Measurements from ENCODE around the gene GPR37L1. TPM values are rescaled to one million over a fixed set of nuclear protein-coding genes. Genes with fewer than 3 reads are reported as not detected.

The GPR37L1 gene
- total and polyA plus RNA-seq, 10 of the 15 experiments (the other 5 are each of a cell fraction or from before 2014, with no cell fraction given) = under 0.01 to 0.08 (median 0.02) TPM; not detected in 5

DNA sequence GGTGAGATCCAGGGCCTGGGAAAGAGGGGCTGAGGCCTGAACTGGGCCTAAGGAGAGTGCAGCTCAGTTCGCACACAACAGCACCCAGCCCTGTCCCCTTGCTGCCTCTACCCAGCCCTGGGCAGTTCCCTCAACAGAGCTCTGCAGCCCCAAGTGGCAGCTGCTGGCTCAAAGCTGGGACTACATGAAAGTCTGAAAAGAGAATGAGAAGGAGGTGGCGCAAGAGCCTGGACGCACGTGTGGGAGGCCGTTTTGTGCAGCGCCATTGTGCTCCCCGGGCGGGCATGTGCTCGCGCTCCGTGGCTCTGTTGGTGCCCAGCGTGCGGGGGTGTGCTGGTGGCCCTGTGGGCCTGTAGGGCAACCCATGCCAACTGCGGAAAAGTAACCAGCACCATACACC is 10.3 kb downstream of the GPR37L1 start (continued):
- TF ChIP-seq CUX1 (IDR thresholded peaks at IDR 0.05; ENCODE audit: insufficient replicate concordance, low read depth, low read length) = no peak
- TF ChIP-seq, protein P1, sequence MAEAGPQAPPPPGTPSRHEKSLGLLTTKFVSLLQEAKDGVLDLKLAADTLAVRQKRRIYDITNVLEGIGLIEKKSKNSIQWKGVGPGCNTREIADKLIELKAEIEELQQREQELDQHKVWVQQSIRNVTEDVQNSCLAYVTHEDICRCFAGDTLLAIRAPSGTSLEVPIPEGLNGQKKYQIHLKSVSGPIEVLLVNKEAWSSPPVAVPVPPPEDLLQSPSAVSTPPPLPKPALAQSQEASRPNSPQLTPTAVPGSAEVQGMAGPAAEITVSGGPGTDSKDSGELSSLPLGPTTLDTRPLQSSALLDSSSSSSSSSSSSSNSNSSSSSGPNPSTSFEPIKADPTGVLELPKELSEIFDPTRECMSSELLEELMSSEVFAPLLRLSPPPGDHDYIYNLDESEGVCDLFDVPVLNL (IDR thresholded peaks at IDR 0.05; ENCODE audit: low read depth, low read length) = no peak
- no peak for TF ChIP-seq MEF2B (IDR thresholded peaks at IDR 0.05; ENCODE audit: partially characterized antibody, poor library complexity, severe bottlenecking)

DNA sequence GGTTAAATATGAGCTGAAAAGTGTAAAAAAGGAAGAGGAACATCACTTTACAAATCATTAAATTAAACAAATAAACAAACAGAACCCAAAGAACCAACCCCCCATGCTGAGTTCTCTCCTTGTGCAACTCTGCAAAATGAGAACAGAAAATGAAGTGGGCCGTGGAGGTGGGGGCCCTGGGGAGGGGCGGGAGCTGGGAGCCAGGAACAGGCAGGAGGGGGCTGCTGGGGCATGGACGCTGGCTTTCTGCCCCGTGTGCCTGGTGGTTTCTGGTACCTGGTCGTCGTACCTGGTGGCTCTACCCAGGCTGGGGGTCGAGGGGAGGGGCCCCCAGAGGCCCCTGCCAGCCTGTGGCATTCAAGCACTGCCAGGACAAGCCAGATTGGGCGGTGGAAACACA is 10.8 kb downstream of the GPR37L1 start:
- Histone ChIP-seq H3K27me3 (replicated peaks in 1 of 2; ENCODE audit: control insufficient read depth in 2 of 2, insufficient read depth in 2 of 2, low read length in 1 of 2) (no peaks in the 10 kb centered on the region), H3K36me3 (ENCODE audit: control insufficient read depth in 2 of 2, insufficient read depth in 2 of 2, low read length in 1 of 2) (peaks cover 7 to 23% of the 10 kb centered on the region in 2 experiments), H3K27ac (ENCODE audit: control insufficient read depth, insufficient read depth) (no peak overlapping the region), H3K4me2 (ENCODE audit: control insufficient read depth, insufficient read depth) (no peak overlapping the region), H3K79me2 (ENCODE audit: control insufficient read depth, insufficient read depth, low read length) (no peaks in the 10 kb centered on the region), H3K9me3 (replicated peaks; ENCODE audit: control insufficient read depth, insufficient read depth, low read length) (no peaks in the 10 kb centered on the region), H3K4me1 (ENCODE audit: control insufficient read depth, insufficient read depth, low read length) (no peaks in the 10 kb centered on the region), H3K4me3 (no peak overlapping the region), H3K9ac (ENCODE audit: control insufficient read depth, insufficient read depth, low read length) (no peak overlapping the region), H2AFZ (ENCODE audit: control insufficient read depth, low read depth, low read length) (no peak overlapping the region), H4K20me1 (ENCODE audit: control insufficient read depth, insufficient read depth) (peaks cover 3% of the 10 kb centered on the region; the same call in 1 of the 2 replicates)
- no peak for ATAC-seq
- ChIA-PET RAD21 (ENCODE audit: unreplicated experiment) (interaction anchor here (1.4 kb wide), 1 partner anchor 236 kb away, joined by 3 read pairs; no protein-coding TSS in a partner anchor), SMC1A (ENCODE audit: uncharacterized antibody, unreplicated experiment) (interaction anchor here (0.7 kb wide), 1 partner anchor 132 kb away, joined by 3 read pairs; no protein-coding TSS in a partner anchor), POLR2A (interaction anchor here (0.7 kb wide), 1 partner anchor 165 kb away, joined by 3 read pairs; no protein-coding TSS in a partner anchor), CTCF (interaction anchor here (2.1 to 4.2 kb wide), 4 partner anchors 15 to 238 kb away, joined by 5 to 48 read pairs (median 24); no protein-coding TSS in a partner anchor)
- FAIRE-seq = no peak
- intact Hi-C loops (cut with micrococcal nuclease; ENCODE audit: unreplicated experiment) (no loop called here), in situ Hi-C loops (cut with MboI) (no loop called here)
- no peak for DNase-seq (ENCODE audit: low read depth, low spot score)
- WGBS (ENCODE audit: insufficient coverage, insufficient replicate concordance, low lambda C conversion rate, missing lambda C conversion rate) = 70% methylated on average over 7 of the region's 8 CpGs
- no TSS peak for BruUV-seq (replicated peaks)
- TF ChIP-seq KDM1A (IDR thresholded peaks at IDR 0.05; ENCODE audit: borderline replicate concordance) (no peak), SMAD5 (IDR thresholded peaks at IDR 0.05; ENCODE audit: low read depth) (no peak), SPI1 (IDR thresholded peaks at IDR 0.05; ENCODE audit: borderline replicate concordance, insufficient read depth, low read depth, low read length) (no peak), GABPA (IDR thresholded peaks at IDR 0.05; ENCODE audit: low read depth) (no peak), STAT1 (conservative IDR thresholded peaks at IDR 0.05) (no peak), DPF2 (IDR thresholded peaks at IDR 0.05) (no peak)
- TF ChIP-seq, protein P2, sequence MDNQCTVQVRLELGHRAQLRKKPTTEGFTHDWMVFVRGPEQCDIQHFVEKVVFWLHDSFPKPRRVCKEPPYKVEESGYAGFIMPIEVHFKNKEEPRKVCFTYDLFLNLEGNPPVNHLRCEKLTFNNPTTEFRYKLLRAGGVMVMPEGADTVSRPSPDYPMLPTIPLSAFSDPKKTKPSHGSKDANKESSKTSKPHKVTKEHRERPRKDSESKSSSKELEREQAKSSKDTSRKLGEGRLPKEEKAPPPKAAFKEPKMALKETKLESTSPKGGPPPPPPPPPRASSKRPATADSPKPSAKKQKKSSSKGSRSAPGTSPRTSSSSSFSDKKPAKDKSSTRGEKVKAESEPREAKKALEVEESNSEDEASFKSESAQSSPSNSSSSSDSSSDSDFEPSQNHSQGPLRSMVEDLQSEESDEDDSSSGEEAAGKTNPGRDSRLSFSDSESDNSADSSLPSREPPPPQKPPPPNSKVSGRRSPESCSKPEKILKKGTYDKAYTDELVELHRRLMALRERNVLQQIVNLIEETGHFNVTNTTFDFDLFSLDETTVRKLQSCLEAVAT (IDR thresholded peaks at IDR 0.05) = no peak
